Measurements from ENCODE around the gene JUND. TPM values are rescaled to one million over a fixed set of nuclear protein-coding genes. Genes with fewer than 3 reads are reported as not detected.

The JUND gene
- polyA plus RNA-seq, 1 of the 3 experiments (the other 2 are of a cell fraction) = 115 TPM

- no peak overlapping the region for H3K27ac ChIP-seq (ENCODE audit: low read depth in 2 of 2, low read length in 1 of 2)
- 6% methylated on average over 8 of the region's 24 CpGs for WGBS (ENCODE audit: low lambda C conversion rate)
- H3K4me1 ChIP-seq (ENCODE audit: control insufficient read depth in 1 of 2, insufficient read depth in 2 of 2, low read depth in 1 of 2, low read length in 1 of 2) = no peaks in the 10 kb centered on the region
- H3K9me3 ChIP-seq = no peaks in the 10 kb centered on the region
- H3K27me3 ChIP-seq (ENCODE audit: insufficient read depth) = peaks cover 19% of the 10 kb centered on the region
- H2AFZ ChIP-seq (ENCODE audit: low read depth) = no peak overlapping the region
- no peak for TF ChIP-seq MAX (IDR thresholded peaks at IDR 0.05; ENCODE audit: low read depth)
- no peak for TF ChIP-seq CTCF (IDR thresholded peaks at IDR 0.05)
- TF ChIP-seq FOXM1 (IDR thresholded peaks at IDR 0.05; ENCODE audit: low read depth) = no peak
- no peak for TF ChIP-seq SMC3 (IDR thresholded peaks at IDR 0.05; ENCODE audit: low read depth, low read length)
- TF ChIP-seq MXI1 (IDR thresholded peaks at IDR 0.05; ENCODE audit: low read depth, low read length) = no peak
- no peak for TF ChIP-seq POLR2AphosphoS5 (IDR thresholded peaks at IDR 0.05; ENCODE audit: low read depth, low read length)
- no peak for TF ChIP-seq RAD21 (IDR thresholded peaks at IDR 0.05; ENCODE audit: low read length)
- no peak for TF ChIP-seq EZH2phosphoT487 (IDR thresholded peaks at IDR 0.05; ENCODE audit: borderline replicate concordance, low read depth)
- no peak for TF ChIP-seq CHD2 (IDR thresholded peaks at IDR 0.05; ENCODE audit: low read length, partially characterized antibody)
- no peak for TF ChIP-seq NRF1 (IDR thresholded peaks at IDR 0.05; ENCODE audit: low read depth, low read length)
- H3K36me3 ChIP-seq (replicated peaks in 1 of 2; ENCODE audit: control insufficient read depth in 1 of 2, insufficient read depth in 2 of 2, low read length in 1 of 2) = no peaks in the 10 kb centered on the region
- H3K79me2 ChIP-seq (ENCODE audit: insufficient read depth) = no peaks in the 10 kb centered on the region
- H3F3A ChIP-seq (replicated peaks; ENCODE audit: insufficient read depth) = peaks cover 3% of the 10 kb centered on the region
- 0 out of 2 replicates have a peak, but pooled peaks cover under 1% of the 10 kb centered on the region for H4K20me1 ChIP-seq (ENCODE audit: insufficient read depth)
- POLR2A ChIA-PET = interaction anchor here (0.6 to 0.9 kb wide), 2 partner anchors 19 to 120 kb away, joined by 3 to 4 read pairs; partner anchors contain the start of gene IQCN
- no peak for DNase-seq
- H3K9me2 ChIP-seq = no peaks in the 10 kb centered on the region
- no peak overlapping the region for H3K9ac ChIP-seq
- no peak overlapping the region for H3K4me2 ChIP-seq
- CTCF ChIA-PET = interaction anchor here (0.6 to 19.4 kb wide), 18 partner anchors 8 to 247 kb away, joined by 3 to 505 read pairs (median 5); partner anchors contain the start of genes JUND, MPV17L2, PDE4C and RAB3A
- H3K4me3 ChIP-seq (ENCODE audit: low read depth in 2 of 2, low read length in 1 of 2) = no peak overlapping the region
Observed at GRCh38 chr19:18254546-18255503, 26.6 kb downstream of the JUND start.

- 4% methylated on average over 4 of the region's 5 CpGs for WGBS (ENCODE audit: low lambda C conversion rate)
- Histone ChIP-seq H3K36me3 (replicated peaks in 1 of 2; ENCODE audit: control insufficient read depth in 1 of 2, insufficient read depth in 2 of 2, low read length in 1 of 2) (no peaks in the 10 kb centered on the region), H3K4me1 (ENCODE audit: control insufficient read depth in 1 of 2, insufficient read depth in 2 of 2, low read depth in 1 of 2, low read length in 1 of 2) (no peaks in the 10 kb centered on the region), H3K27ac (ENCODE audit: low read depth in 2 of 2, low read length in 1 of 2) (no peak overlapping the region), H3K9me3 (no peaks in the 10 kb centered on the region), H4K20me1 (ENCODE audit: insufficient read depth) (no peaks in the 10 kb centered on the region), H3K27me3 (ENCODE audit: insufficient read depth) (peaks cover 19% of the 10 kb centered on the region), H3F3A (replicated peaks; ENCODE audit: insufficient read depth) (peaks cover 3% of the 10 kb centered on the region), H3K79me2 (ENCODE audit: insufficient read depth) (no peaks in the 10 kb centered on the region), H3K9me2 (no peaks in the 10 kb centered on the region), H3K4me3 (ENCODE audit: low read depth in 2 of 2, low read length in 1 of 2) (no peak overlapping the region), H3K4me2 (no peak overlapping the region), H3K9ac (no peak overlapping the region), H2AFZ (ENCODE audit: low read depth) (no peak overlapping the region)
- POLR2A ChIA-PET = interaction anchor here (0.9 to 1.7 kb wide), 2 partner anchors 21 to 49 kb away, joined by 3 to 5 read pairs; partner anchors contain the start of gene IQCN
- no peak for DNase-seq
- CTCF ChIA-PET = interaction anchor here (0.7 to 19.4 kb wide), 11 partner anchors 14 to 246 kb away, joined by 3 to 505 read pairs (median 46); partner anchors contain the start of genes JUND, MPV17L2, PDE4C and RAB3A
- no peak for TF ChIP-seq MXI1 (IDR thresholded peaks at IDR 0.05; ENCODE audit: low read depth, low read length)
- TF ChIP-seq JUND (IDR thresholded peaks at IDR 0.05) = no peak
- no peak for TF ChIP-seq ZBTB33 (IDR thresholded peaks at IDR 0.05; ENCODE audit: borderline replicate concordance, low read depth)
- no peak for TF ChIP-seq RFX5 (IDR thresholded peaks at IDR 0.05; ENCODE audit: low read length)
- no peak for TF ChIP-seq TAF1 (IDR thresholded peaks at IDR 0.05; ENCODE audit: borderline replicate concordance, low read depth, low read length)
- no peak for TF ChIP-seq EZH2phosphoT487 (IDR thresholded peaks at IDR 0.05; ENCODE audit: borderline replicate concordance, low read depth)
- no peak for TF ChIP-seq CHD2 (IDR thresholded peaks at IDR 0.05; ENCODE audit: low read length, partially characterized antibody)
- no peak for TF ChIP-seq RXRA (IDR thresholded peaks at IDR 0.05; ENCODE audit: borderline replicate concordance, low read depth)
- TF ChIP-seq CTCF (IDR thresholded peaks at IDR 0.05) = no peak
- no peak for TF ChIP-seq SIN3A (IDR thresholded peaks at IDR 0.05; ENCODE audit: borderline replicate concordance, low read depth, low read length)
- TF ChIP-seq YY1 (IDR thresholded peaks at IDR 0.05; ENCODE audit: low read depth) = no peak
- TF ChIP-seq EP300 (IDR thresholded peaks at IDR 0.05; ENCODE audit: borderline replicate concordance in 1 of 2, low read depth in 1 of 2, low read length in 1 of 2) = no peak
- no peak for TF ChIP-seq FOXJ3 (CRISPR knock-in tag; IDR thresholded peaks at IDR 0.05)
Observed at GRCh38 chr19:18253716-18254115, 27.7 kb downstream of the JUND start.
